Measurements from ENCODE around the gene TGM5. TPM values are rescaled to one million over a fixed set of nuclear protein-coding genes. Genes with fewer than 3 reads are reported as not detected.
"Not testable (repeated sequence)": the region's sequence is repeated elsewhere in the genome, so short reads cannot be mapped to it uniquely, and the experiment has no call there.

TGM5 gene
- 0.20 and 0.98 TPM in 2 replicates for total RNA-seq (2014; rRNA removed; shearing (Covaris generic))
- 0.33 and 0.72 TPM in 2 replicates for polyA plus RNA-seq (2015; cell fraction: cytosol; rRNA removed)
- polyA plus RNA-seq (2015; cell fraction: nucleus; rRNA removed): 1.8 and 2.2 TPM in 2 replicates

GRCh38 chr15:43266834-43267233 lies at the start of gene TGM5:
TSS of gene TGM5 (minus strand) at chr15:43266928. CDS start at chr15:43266849, 79 bp downstream.
- DNase-seq (ENCODE audit: low read depth): no peak

GRCh38 chr15:43314171-43314570 lies 47.4 kb upstream of the TGM5 start:
- DNase-seq (ENCODE audit: low read depth): peak; percentile 32

GRCh38 chr15:43312378-43312777 lies 45.6 kb upstream of the TGM5 start:
- no peak for DNase-seq (ENCODE audit: low read depth)

- DNase-seq (ENCODE audit: low read depth): no peak
Observed at GRCh38 chr15:43302205-43302817, 35.6 kb upstream of the TGM5 start, which contains the start of gene TGM7. TSS of gene TGM7 (minus strand) at chr15:43302255.

- no peak for DNase-seq (ENCODE audit: low read depth)
Observed at GRCh38 chr15:43299884-43300283, 33.2 kb upstream of the TGM5 start.

- DNase-seq (ENCODE audit: low read depth): no peak
Observed at GRCh38 chr15:43299411-43299810, 32.7 kb upstream of the TGM5 start.

- no peak for DNase-seq (ENCODE audit: low read depth)
Observed at GRCh38 chr15:43294091-43294706, 27.5 kb upstream of the TGM5 start.

- DNase-seq (ENCODE audit: low read depth): no peak
Observed at GRCh38 chr15:43293432-43293831, 26.7 kb upstream of the TGM5 start.

- no peak for DNase-seq (ENCODE audit: low read depth)
Observed at GRCh38 chr15:43292375-43293078, 25.8 kb upstream of the TGM5 start.

- not testable (repeated sequence) for DNase-seq (ENCODE audit: low read depth)
Observed at GRCh38 chr15:43289656-43290055, 22.9 kb upstream of the TGM5 start.

- DNase-seq (ENCODE audit: low read depth): no peak
Observed at GRCh38 chr15:43287254-43287653, 20.5 kb upstream of the TGM5 start.

- no peak for DNase-seq (ENCODE audit: low read depth)
Observed at GRCh38 chr15:43286074-43286473, 19.3 kb upstream of the TGM5 start.

- peak; percentile 61 for DNase-seq (ENCODE audit: low read depth)
Observed at GRCh38 chr15:43285609-43286037, 18.9 kb upstream of the TGM5 start.

- no peak for DNase-seq (ENCODE audit: low read depth)
Observed at GRCh38 chr15:43283526-43283925, 16.8 kb upstream of the TGM5 start.

GRCh38 chr15:43281926-43282602 lies 15.3 kb upstream of the TGM5 start:
- no peak for DNase-seq (ENCODE audit: low read depth)

GRCh38 chr15:43280996-43281395 lies 14.3 kb upstream of the TGM5 start:
- no peak for DNase-seq (ENCODE audit: low read depth)

GRCh38 chr15:43279496-43279895 lies 12.8 kb upstream of the TGM5 start:
- no peak for DNase-seq (ENCODE audit: low read depth)

- DNase-seq (ENCODE audit: low read depth): no peak
Observed at GRCh38 chr15:43278869-43279268, 12.1 kb upstream of the TGM5 start.

- no peak for DNase-seq (ENCODE audit: low read depth)
Observed at GRCh38 chr15:43277901-43278300, 11.2 kb upstream of the TGM5 start.

GRCh38 chr15:43277231-43277823 lies 10.6 kb upstream of the TGM5 start:
- no peak for DNase-seq (ENCODE audit: low read depth)

GRCh38 chr15:43276563-43277200 lies 10.0 kb upstream of the TGM5 start:
- DNase-seq (ENCODE audit: low read depth): no peak
